Testis (tissue), 3 donors: ENCODE data around the gene ZC3H7A. TPM values are rescaled to one million over a fixed set of nuclear protein-coding genes. Genes with fewer than 3 reads are reported as not detected.

ENCODE experiments used
- DNase-seq: peaks from one replicate; pipeline ENCODE4 v3.0.0-alpha.2; 2019
- H3K27ac ChIP-seq, 2 donors: fragments of 200-600 bp; sonication (generic); one replicate each; pipeline ENCODE4 v1.5.1; 2019
- H3K27me3 ChIP-seq: fragments of 200-600 bp; sonication (generic); one replicate; pipeline ENCODE4 v1.5.1; 2019
- H3K36me3 ChIP-seq: fragments of 200-600 bp; sonication (generic); one replicate; pipeline ENCODE4 v1.5.1; 2017; ENCODE audit warnings: low read depth; ENCODE audit errors: missing control alignments
- H3K4me1 ChIP-seq: fragments of 200-600 bp; sonication (generic); one replicate; pipeline ENCODE4 v1.5.1; 2019
- H3K4me3 ChIP-seq, 2 donors: fragments of 200-600 bp; sonication (generic); one replicate each; pipeline ENCODE4 v1.5.1; 2017 to 2019
- H3K9me3 ChIP-seq: fragments of 200-600 bp; sonication (generic); one replicate; pipeline ENCODE4 v1.5.1; 2017
- POLR2A ChIP-seq: fragments of 450-650 bp; IDR thresholded peaks from one replicate; pipeline ENCODE4 v1.6.1; 2017; ENCODE audit warnings: antibody characterized with exemption, mild to moderate bottlenecking, moderate library complexity
- WGBS, 2 donors: methylation state at CpG; one replicate each; pipeline ENCODE4 v1.1.5; 2018; 5-methylcytosine and 5-hydroxymethylcytosine counted together
- intact Hi-C: fragments of 100-400 bp; cut with DNase I; formaldehyde crosslinking; loops from one replicate; pipeline ENCODE4 v1.15.1; 2023; ENCODE audit warnings: low total_unique reads
- polyA plus RNA-seq: library from polyadenylated mRNA; stranded (reverse); fragments of 350-450 nt; fragmentation: Illumina TruSeq; extraction: RNeasy Lipid Tissue Mini Kit (QIAGEN cat#74804); gene quantifications from one replicate; pipeline ENCODE4 v1.2.3, GENCODE V29; 2014; ENCODE audit warnings: low read depth, low replicate concordance; ENCODE audit not compliant: insufficient read depth
- total RNA-seq, 2 donors: library from RNA; depleted of rRNA; stranded (reverse); fragments of >200 nt; gene quantifications; one replicate each; pipeline ENCODE4 v1.2.3, GENCODE V29; 2016
- TF ChIP-seq, protein P1 (sequence below), 3 experiments: fragments of 450-650 bp in 2 of 3; fragments of 200-600 bp in 1 of 3; sonication (generic) in 1 of 3; IDR thresholded peaks; one replicate each; pipeline ENCODE4 v1.5.1; 2016 to 2019; ENCODE audit warnings: antibody characterized with exemption in 3 of 3, mild to moderate bottlenecking in 2 of 3, moderate library complexity in 1 of 3

The ZC3H7A gene
- total and polyA plus RNA-seq, 3 donors from 2014 or later, result 24.6 to 48.8 (median 41.4) TPM

DNA sequence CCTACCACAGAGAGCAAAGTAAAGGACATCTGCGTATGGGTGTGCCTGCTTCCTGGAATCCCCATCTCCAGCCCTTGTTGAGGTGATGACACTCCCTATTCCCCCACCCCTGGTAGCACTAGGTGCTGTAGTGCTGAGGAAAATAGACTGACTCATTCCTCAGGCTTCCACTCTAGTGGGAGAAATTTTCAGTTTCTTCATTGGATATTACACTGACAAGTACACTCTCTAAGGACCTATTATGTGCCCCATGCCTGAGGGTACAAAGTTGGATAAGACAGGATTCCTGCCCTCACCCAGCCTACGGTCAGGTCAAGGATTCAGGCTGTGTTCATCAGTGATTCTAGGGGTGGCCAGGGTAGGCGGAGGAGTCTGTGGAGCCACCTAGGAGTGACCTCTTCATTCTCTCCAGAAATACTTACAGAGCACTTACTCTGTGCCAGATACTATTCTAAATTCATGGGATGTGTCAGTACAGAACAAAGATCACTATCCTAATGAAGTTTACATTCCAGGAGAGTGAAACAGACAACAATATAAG is 4.5 kb upstream of the ZC3H7A start:
- 69 to 95% methylated on average over 3 of the region's 3 CpGs for WGBS, 2 donors
- H3K4me3 ChIP-seq, result no peak overlapping the region
- H3K27ac ChIP-seq, result no peak overlapping the region
- TF ChIP-seq POLR2A, result no peak
- TF ChIP-seq, protein P1, sequence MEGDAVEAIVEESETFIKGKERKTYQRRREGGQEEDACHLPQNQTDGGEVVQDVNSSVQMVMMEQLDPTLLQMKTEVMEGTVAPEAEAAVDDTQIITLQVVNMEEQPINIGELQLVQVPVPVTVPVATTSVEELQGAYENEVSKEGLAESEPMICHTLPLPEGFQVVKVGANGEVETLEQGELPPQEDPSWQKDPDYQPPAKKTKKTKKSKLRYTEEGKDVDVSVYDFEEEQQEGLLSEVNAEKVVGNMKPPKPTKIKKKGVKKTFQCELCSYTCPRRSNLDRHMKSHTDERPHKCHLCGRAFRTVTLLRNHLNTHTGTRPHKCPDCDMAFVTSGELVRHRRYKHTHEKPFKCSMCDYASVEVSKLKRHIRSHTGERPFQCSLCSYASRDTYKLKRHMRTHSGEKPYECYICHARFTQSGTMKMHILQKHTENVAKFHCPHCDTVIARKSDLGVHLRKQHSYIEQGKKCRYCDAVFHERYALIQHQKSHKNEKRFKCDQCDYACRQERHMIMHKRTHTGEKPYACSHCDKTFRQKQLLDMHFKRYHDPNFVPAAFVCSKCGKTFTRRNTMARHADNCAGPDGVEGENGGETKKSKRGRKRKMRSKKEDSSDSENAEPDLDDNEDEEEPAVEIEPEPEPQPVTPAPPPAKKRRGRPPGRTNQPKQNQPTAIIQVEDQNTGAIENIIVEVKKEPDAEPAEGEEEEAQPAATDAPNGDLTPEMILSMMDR (IDR thresholded peaks at IDR 0.05), result no peak
- no peaks in the 10 kb centered on the region for H3K9me3 ChIP-seq
- H3K27me3 ChIP-seq, result no peaks in the 10 kb centered on the region
- no peak for DNase-seq
- H3K36me3 ChIP-seq, result no peaks in the 10 kb centered on the region
- intact Hi-C loops, result no loop called here
- peaks cover 16% of the 10 kb centered on the region for H3K4me1 ChIP-seq

GRCh38 chr16:11800382-11800718 is 3.3 kb upstream of the ZC3H7A start:
- Histone ChIP-seq H3K27me3 (no peaks in the 10 kb centered on the region), H3K4me1 (peaks cover 21% of the 10 kb centered on the region), H3K4me3 (no peak overlapping the region), H3K36me3 (no peaks in the 10 kb centered on the region), H3K27ac (no peak overlapping the region), H3K9me3 (no peaks in the 10 kb centered on the region)
- intact Hi-C loops, result no loop called here
- WGBS, 2 donors, result 89 to 93% methylated on average over 3 of the region's 3 CpGs
- DNase-seq, result no peak
- TF ChIP-seq, protein P1 (IDR thresholded peaks at IDR 0.05), result no peak
- no peak for TF ChIP-seq POLR2A

- DNase-seq, result no peak
- WGBS, 2 donors, result 78 to 86% methylated on average over 14 of the region's 14 CpGs
- Histone ChIP-seq H3K4me1 (peaks cover 27% of the 10 kb centered on the region), H3K27ac (no peak overlapping the region), H3K4me3 (no peak overlapping the region), H3K36me3 (no peaks in the 10 kb centered on the region), H3K27me3 (no peaks in the 10 kb centered on the region), H3K9me3 (no peaks in the 10 kb centered on the region)
- TF ChIP-seq, protein P1 (IDR thresholded peaks at IDR 0.05), result no peak
- no peak for TF ChIP-seq POLR2A
- intact Hi-C loops, result no loop called here
These were observed 2.7 kb upstream of the ZC3H7A start for GRCh38 chr16:11799509-11800381.

DNA sequence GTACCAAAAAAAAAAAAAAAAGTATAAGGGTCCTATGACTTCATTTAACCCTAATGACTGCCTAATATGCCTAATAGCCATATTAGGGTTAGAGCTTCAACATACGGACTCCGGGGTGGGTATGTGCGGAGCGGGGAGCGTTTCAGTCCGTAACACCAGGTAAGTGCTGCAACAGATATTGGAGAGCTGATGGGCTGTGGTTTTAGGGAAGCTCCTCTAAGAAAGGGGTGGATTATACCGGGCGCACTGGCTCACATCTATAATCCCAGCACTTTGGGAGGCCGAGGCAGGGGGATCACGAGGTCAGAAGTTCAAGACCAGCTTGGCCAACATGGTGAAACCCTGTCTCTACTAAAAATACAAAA is 1.9 kb upstream of the ZC3H7A start:
- TF ChIP-seq, protein P1 (IDR thresholded peaks at IDR 0.05), result no peak
- TF ChIP-seq POLR2A, result no peak
- Histone ChIP-seq H3K27ac (no peak overlapping the region), H3K9me3 (no peaks in the 10 kb centered on the region), H3K27me3 (no peaks in the 10 kb centered on the region), H3K4me1 (peaks cover 33% of the 10 kb centered on the region), H3K36me3 (no peaks in the 10 kb centered on the region), H3K4me3 (no peak overlapping the region)
- intact Hi-C loops, result no loop called here
- WGBS, 2 donors, result 66 to 70% methylated on average over 10 of the region's 10 CpGs
- no peak for DNase-seq

- H3K4me1 ChIP-seq, result peaks cover 43% of the 10 kb centered on the region
- intact Hi-C loops, result no loop called here
These were observed 870 bp upstream of the ZC3H7A start for GRCh38 chr16:11797957-11798299.

More at GRCh38 chr16:11797957-11798299, 870 bp upstream of the ZC3H7A start:
- TF ChIP-seq, protein P1 (IDR thresholded peaks at IDR 0.05), result no peak
- no peak for TF ChIP-seq POLR2A
- Histone ChIP-seq H3K27me3 (no peaks in the 10 kb centered on the region), H3K9me3 (no peaks in the 10 kb centered on the region), H3K36me3 (no peaks in the 10 kb centered on the region), H3K27ac (peak overlapping the region; percentile 93 to 98), H3K4me3 (peak overlapping the region; percentile 72 to 95)
- 3 to 4% methylated on average over 7 of the region's 7 CpGs for WGBS, 2 donors
- DNase-seq, result no peak
